ENCODE measurements around the gene ME1.

GRCh38 chr6:83199173-83199862 lies 231.5 kb downstream of the ME1 start:
- TF ChIP-seq POLR2AphosphoS5 (IDR thresholded peaks at IDR 0.05) (no peak), CTCF (IDR thresholded peaks at IDR 0.05) (no peak), POLR2A (IDR thresholded peaks at IDR 0.05) (no peak)
